PC-3 (cell line): ENCODE data around the gene UBE2E2. TPM values are rescaled to one million over a fixed set of nuclear protein-coding genes. Genes with fewer than 3 reads are reported as not detected.

Experiments
- ATAC-seq: fragments of 200-7000 bp; cut with Tn5 transposase; 2 replicates; pipeline ENCODE4 v1.9.1; 2020; ENCODE audit warnings: mild to moderate bottlenecking, moderate library complexity
- BruUV-seq: library from RNA; stranded (reverse); fragments of 400-500 nt; replicated peaks from 2 replicates; lab custom pipeline; 2021; lab: Mats Ljungman, UMichigan
- CTCF ChIA-PET: fragments of 300-600 bp; sonication (Branson Sonifier 250); formaldehyde crosslinking; loops from one replicate; lab custom pipeline; 2022; ENCODE audit warnings: antibody characterized with exemption; lab: Charles Lee
- POLR2A ChIA-PET: fragments of 300-600 bp; sonication (Branson Sonifier 250); formaldehyde crosslinking; loops from one replicate; lab custom pipeline; 2022; ENCODE audit warnings: antibody characterized with exemption; ENCODE audit not compliant: unreplicated experiment; lab: Charles Lee
- DNase-seq: peaks from one replicate; pipeline ENCODE4 v3.0.0-alpha.2; 2015
- H2AFZ ChIP-seq: fragments of 300-600 bp; sonication (generic); 2 replicates; pipeline ENCODE4 v1.6.0; 2016; ENCODE audit warnings: antibody characterized with exemption, low read length
- H3F3A ChIP-seq: fragments of 300-600 bp; sonication (generic); one replicate; pipeline ENCODE4 v1.6.0; 2017; ENCODE audit warnings: antibody characterized with exemption, low read length, control low read depth, mild to moderate bottlenecking; ENCODE audit not compliant: unreplicated experiment
- H3K27ac ChIP-seq: fragments of 300-600 bp; sonication (generic); 2 replicates; pipeline ENCODE4 v1.5.1; 2016; ENCODE audit warnings: mild to moderate bottlenecking, low read length
- H3K27me3 ChIP-seq: fragments of 300-600 bp; sonication (generic); 2 replicates; pipeline ENCODE4 v1.6.1; 2016; ENCODE audit warnings: low read length, mixed read lengths
- H3K36me3 ChIP-seq: fragments of 300-600 bp; sonication (generic); 2 replicates; pipeline ENCODE4 v1.6.1; 2016; ENCODE audit warnings: low read depth, mixed run types, low read length, mixed read lengths
- H3K4me1 ChIP-seq: fragments of 300-600 bp; sonication (generic); 2 replicates; pipeline ENCODE4 v1.5.1; 2016; ENCODE audit warnings: low read length; ENCODE audit not compliant: insufficient read depth
- H3K4me2 ChIP-seq: fragments of 300-600 bp; sonication (generic); 2 replicates; pipeline ENCODE4 v1.6.0; 2016; ENCODE audit warnings: low read length
- H3K4me3 ChIP-seq: fragments of 300-600 bp; sonication (generic); 2 replicates; pipeline ENCODE4 v1.5.1; 2016; ENCODE audit warnings: mild to moderate bottlenecking, low read length, mixed read lengths
- H3K79me2 ChIP-seq: fragments of 300-600 bp; sonication (generic); 2 replicates; pipeline ENCODE4 v1.6.1; 2017; ENCODE audit warnings: low read length, mixed read lengths
- H3K9ac ChIP-seq: fragments of 300-600 bp; sonication (generic); 2 replicates; pipeline ENCODE4 v1.6.0; 2016; ENCODE audit warnings: mild to moderate bottlenecking, low read length
- H3K9me2 ChIP-seq: fragments of 300-600 bp; sonication (generic); replicated peaks from 2 replicates; pipeline ENCODE4 v1.6.1; 2016; ENCODE audit warnings: mixed run types, low read length, mixed read lengths
- H3K9me3 ChIP-seq: fragments of 300-600 bp; sonication (generic); 2 replicates; pipeline ENCODE4 v1.6.1; 2016; ENCODE audit warnings: low read length, mixed read lengths
- H4K20me1 ChIP-seq: fragments of 300-600 bp; sonication (generic); 2 replicates; pipeline ENCODE4 v1.6.1; 2016; ENCODE audit warnings: low read length, mixed read lengths
- EZH2 ChIP-seq: fragments of 300-600 bp; sonication (generic); IDR thresholded peaks from one replicate; pipeline ENCODE4 v1.6.1; 2017; ENCODE audit warnings: antibody characterized with exemption, mild to moderate bottlenecking, low read length; ENCODE audit not compliant: unreplicated experiment
- EZH2phosphoT487 ChIP-seq: fragments of 300-600 bp; sonication (generic); IDR thresholded peaks from 2 replicates; pipeline ENCODE4 v1.6.1; 2018; ENCODE audit warnings: mild to moderate bottlenecking, antibody characterized with exemption, low read length, borderline replicate concordance
- intact Hi-C: fragments of 100-400 bp; cut with micrococcal nuclease; formaldehyde crosslinking; loops from 2 replicates; pipeline ENCODE4 v1.9.0; 2023
- total RNA-seq: library from RNA; depleted of rRNA; stranded (reverse); fragments of >200 nt; gene quantifications from 2 replicates; pipeline ENCODE4 v1.2.3, GENCODE V29; 2014
- TF ChIP-seq, protein P1 (sequence below): fragments of 300-600 bp; sonication (generic); conservative IDR thresholded peaks from 2 replicates; pipeline ENCODE4 v1.5.1; 2017; ENCODE audit warnings: antibody characterized with exemption, low read depth, mild to moderate bottlenecking, low read length

UBE2E2 gene
- total RNA-seq, 1 experiment from 2014 or later, result 25.6 TPM

DNA sequence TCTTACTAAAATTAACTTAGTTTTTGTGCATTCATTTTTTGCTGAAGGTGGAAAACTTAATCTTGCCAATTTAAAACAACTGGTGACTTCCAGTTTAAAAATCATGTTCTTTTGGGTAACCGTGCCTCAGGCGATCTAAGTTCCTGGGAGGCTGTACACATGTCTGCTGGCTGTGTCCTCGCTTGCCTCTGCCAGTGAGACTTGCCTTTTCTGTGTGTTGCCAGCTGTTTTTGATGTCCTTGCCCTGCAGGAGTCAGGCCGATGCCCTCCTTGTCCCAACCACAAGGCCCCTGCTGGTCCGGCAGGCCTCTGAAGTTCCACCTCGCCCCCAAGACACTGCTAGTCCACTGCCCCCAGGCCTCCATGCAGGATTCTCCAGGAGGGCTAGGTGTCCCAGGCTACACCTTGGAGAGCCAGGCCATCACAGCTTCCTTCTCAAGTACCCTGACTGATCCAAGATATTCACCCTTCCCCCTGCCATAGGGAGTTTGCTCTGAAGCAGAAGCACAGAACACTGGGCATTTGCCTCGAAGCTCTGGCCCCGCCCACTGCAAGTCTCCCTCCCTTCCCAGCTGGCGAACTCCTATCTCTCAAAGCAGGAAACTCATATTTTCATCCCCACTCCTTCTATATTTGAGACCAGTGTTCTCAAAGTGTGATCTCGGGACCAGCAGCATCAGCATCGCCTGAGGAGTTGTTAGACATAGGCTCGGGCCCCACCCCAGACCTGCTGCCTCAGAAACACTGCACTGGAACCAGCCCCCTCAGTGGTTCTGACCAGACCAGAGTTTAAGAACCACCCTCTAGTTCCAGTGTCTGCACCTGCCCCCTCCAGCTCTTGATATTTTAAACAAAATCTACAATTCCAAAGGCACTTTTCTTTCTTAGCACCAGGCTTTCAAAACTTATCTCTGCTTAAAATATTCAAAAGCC is 416.8 kb downstream of the UBE2E2 start:
- intact Hi-C loops, result no loop called here
- H3K27me3 ChIP-seq, result no peaks in the 10 kb centered on the region
- no peak overlapping the region for H3K9ac ChIP-seq
- CTCF ChIA-PET, result no interaction called here
- DNase-seq, result no peak
- POLR2A ChIA-PET, result interaction anchor here (0.6 kb wide), 1 partner anchor 105 kb away, joined by 3 read pairs; no protein-coding TSS in a partner anchor
- H3K9me3 ChIP-seq, result no peaks in the 10 kb centered on the region
- BruUV-seq, result no TSS peak
- no peak overlapping the region for H3K27ac ChIP-seq
- H4K20me1 ChIP-seq, result no peaks in the 10 kb centered on the region
- no peaks in the 10 kb centered on the region for H3F3A ChIP-seq
- no peak overlapping the region for H3K4me3 ChIP-seq
- no peak overlapping the region for H3K4me2 ChIP-seq
- no peaks in the 10 kb centered on the region for H3K4me1 ChIP-seq
- TF ChIP-seq EZH2, result no peak
- no peak for TF ChIP-seq EZH2phosphoT487
- TF ChIP-seq, protein P1, sequence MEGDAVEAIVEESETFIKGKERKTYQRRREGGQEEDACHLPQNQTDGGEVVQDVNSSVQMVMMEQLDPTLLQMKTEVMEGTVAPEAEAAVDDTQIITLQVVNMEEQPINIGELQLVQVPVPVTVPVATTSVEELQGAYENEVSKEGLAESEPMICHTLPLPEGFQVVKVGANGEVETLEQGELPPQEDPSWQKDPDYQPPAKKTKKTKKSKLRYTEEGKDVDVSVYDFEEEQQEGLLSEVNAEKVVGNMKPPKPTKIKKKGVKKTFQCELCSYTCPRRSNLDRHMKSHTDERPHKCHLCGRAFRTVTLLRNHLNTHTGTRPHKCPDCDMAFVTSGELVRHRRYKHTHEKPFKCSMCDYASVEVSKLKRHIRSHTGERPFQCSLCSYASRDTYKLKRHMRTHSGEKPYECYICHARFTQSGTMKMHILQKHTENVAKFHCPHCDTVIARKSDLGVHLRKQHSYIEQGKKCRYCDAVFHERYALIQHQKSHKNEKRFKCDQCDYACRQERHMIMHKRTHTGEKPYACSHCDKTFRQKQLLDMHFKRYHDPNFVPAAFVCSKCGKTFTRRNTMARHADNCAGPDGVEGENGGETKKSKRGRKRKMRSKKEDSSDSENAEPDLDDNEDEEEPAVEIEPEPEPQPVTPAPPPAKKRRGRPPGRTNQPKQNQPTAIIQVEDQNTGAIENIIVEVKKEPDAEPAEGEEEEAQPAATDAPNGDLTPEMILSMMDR, result no peak
- ATAC-seq, result no peak
- H2AFZ ChIP-seq, result no peak overlapping the region
- no peaks in the 10 kb centered on the region for H3K36me3 ChIP-seq
- no peaks in the 10 kb centered on the region for H3K9me2 ChIP-seq
- H3K79me2 ChIP-seq, result no peaks in the 10 kb centered on the region

DNA sequence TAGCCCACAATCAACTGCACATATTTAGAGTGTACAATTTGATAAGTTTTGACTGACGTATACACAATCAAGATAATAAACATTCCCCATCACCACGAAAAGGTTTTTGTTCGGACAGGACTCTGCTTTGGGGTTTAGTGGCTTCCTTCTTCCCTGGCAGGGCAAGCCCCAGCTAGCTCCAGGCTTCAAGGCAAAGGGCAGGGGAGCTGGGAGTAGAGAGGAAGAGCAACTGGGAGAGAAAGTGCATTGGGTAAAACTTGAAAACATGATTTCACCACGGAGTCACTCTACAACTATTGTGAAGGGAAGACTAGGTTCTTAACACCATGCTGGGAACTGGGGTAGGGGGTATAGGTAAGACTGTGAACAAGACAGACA is 417.5 kb downstream of the UBE2E2 start:
- CTCF ChIA-PET, result no interaction called here
- Histone ChIP-seq H3K27ac (no peak overlapping the region), H3K9ac (no peak overlapping the region), H3K36me3 (no peaks in the 10 kb centered on the region), H2AFZ (no peak overlapping the region), H3K9me2 (no peaks in the 10 kb centered on the region), H3K9me3 (no peaks in the 10 kb centered on the region), H3F3A (no peaks in the 10 kb centered on the region), H3K4me2 (no peak overlapping the region), H3K79me2 (no peaks in the 10 kb centered on the region), H3K4me3 (no peak overlapping the region), H3K27me3 (no peaks in the 10 kb centered on the region), H3K4me1 (no peaks in the 10 kb centered on the region), H4K20me1 (no peaks in the 10 kb centered on the region)
- DNase-seq (no peak), ATAC-seq (no peak)
- no TSS peak for BruUV-seq
- intact Hi-C loops, result no loop called here
- POLR2A ChIA-PET, result no interaction called here
- TF ChIP-seq, protein P1, result no peak
- TF ChIP-seq EZH2 (no peak), EZH2phosphoT487 (no peak)

DNA sequence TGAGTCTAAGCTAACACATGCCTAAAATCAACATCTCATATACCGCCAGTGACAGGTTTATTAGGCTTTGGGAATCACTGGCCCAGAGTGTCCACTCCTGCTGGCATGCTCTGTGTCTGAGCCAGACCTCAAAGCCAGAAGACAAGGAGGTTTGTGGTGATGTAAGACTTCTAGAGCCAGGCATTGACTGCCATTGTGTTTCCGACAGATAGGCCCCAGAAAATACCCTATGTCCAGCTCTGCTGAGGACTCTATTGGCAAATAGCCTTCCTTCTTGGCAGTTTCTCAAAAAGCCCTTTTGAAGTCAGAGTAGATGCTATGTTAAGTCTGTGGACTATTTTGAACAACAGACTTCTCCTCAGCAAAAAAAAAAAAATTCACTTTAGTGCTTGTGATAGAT is 420.7 kb downstream of the UBE2E2 start:
- H3K27ac ChIP-seq, result no peak overlapping the region
- DNase-seq (no peak), ATAC-seq (no peak)
- no peaks in the 10 kb centered on the region for H3K9me3 ChIP-seq
- H3K9ac ChIP-seq, result no peak overlapping the region
- peaks cover 2% of the 10 kb centered on the region; the same call in 1 of the 2 replicates for H3K4me1 ChIP-seq
- no peaks in the 10 kb centered on the region for H3F3A ChIP-seq
- no peaks in the 10 kb centered on the region for H3K9me2 ChIP-seq
- ChIA-PET CTCF (no interaction called here), POLR2A (no interaction called here)
- H3K36me3 ChIP-seq, result no peaks in the 10 kb centered on the region
- H2AFZ ChIP-seq, result no peak overlapping the region
- no peaks in the 10 kb centered on the region for H3K79me2 ChIP-seq
- no peaks in the 10 kb centered on the region for H3K27me3 ChIP-seq
- no peaks in the 10 kb centered on the region for H4K20me1 ChIP-seq
- intact Hi-C loops, result no loop called here
- BruUV-seq, result no TSS peak
- TF ChIP-seq, protein P1, result no peak
- TF ChIP-seq EZH2 (no peak), EZH2phosphoT487 (no peak)
- H3K4me2 ChIP-seq, result no peak overlapping the region
- H3K4me3 ChIP-seq, result no peak overlapping the region
